GM19193 (cell line): Measurements from ENCODE around the gene EXOSC3.

Experiments used
- POLR2A ChIP-seq: IDR thresholded peaks from 4 replicates; pipeline ENCODE4 v1.6.1; 2011; ENCODE audit not compliant: insufficient read depth, insufficient read length; ENCODE audit errors: extremely low read depth

Gene EXOSC3

GRCh38 chr9:37746448-37747270, 38.2 kb downstream of the EXOSC3 start:
- TF ChIP-seq POLR2A: no peak

GRCh38 chr9:37745970-37746369, 38.9 kb downstream of the EXOSC3 start:
- TF ChIP-seq POLR2A: no peak

- no peak for TF ChIP-seq POLR2A
These were observed 44.1 kb downstream of the EXOSC3 start for GRCh38 chr9:37740631-37741328.

- TF ChIP-seq POLR2A: no peak
These were observed 44.7 kb downstream of the EXOSC3 start for GRCh38 chr9:37740128-37740527.

- no peak for TF ChIP-seq POLR2A
These were observed 45.6 kb downstream of the EXOSC3 start for GRCh38 chr9:37739222-37739621.

GRCh38 chr9:37732952-37733351, 51.9 kb downstream of the EXOSC3 start:
- TF ChIP-seq POLR2A: no peak

GRCh38 chr9:37732086-37732741, 52.6 kb downstream of the EXOSC3 start:
- TF ChIP-seq POLR2A: no peak

GRCh38 chr9:37730839-37731238, 54.0 kb downstream of the EXOSC3 start:
- no peak for TF ChIP-seq POLR2A

- TF ChIP-seq POLR2A: no peak
These were observed 54.6 kb downstream of the EXOSC3 start for GRCh38 chr9:37730256-37730655.
